Caco-2 (cell line): ENCODE data around the gene KLHL1. TPM values are rescaled to one million over a fixed set of nuclear protein-coding genes. Genes with fewer than 3 reads are reported as not detected.
A peak's percentile ranks its signal among the peaks of the same experiment; 100 is the strongest.
"Not testable (repeated sequence)": the region's sequence is repeated elsewhere in the genome, so short reads cannot be mapped to it uniquely, and the experiment has no call there.

ENCODE experiments used
- Bru-seq: library from RNA; stranded (reverse); fragments of 400-500 nt; gene quantifications from one replicate; lab custom pipeline; 2021; lab: Mats Ljungman, UMichigan
- BruChase-seq, 2 experiments: library from RNA; stranded (reverse); fragments of 400-500 nt; gene quantifications; one replicate each; lab custom pipeline; 2021; lab: Mats Ljungman, UMichigan
- BruUV-seq: library from RNA; stranded (reverse); fragments of 400-500 nt; replicated peaks from 2 replicates; lab custom pipeline; 2021; lab: Mats Ljungman, UMichigan
- CTCF ChIA-PET: fragments of 300-600 bp; sonication (Branson Sonifier 250); formaldehyde crosslinking; loops from one replicate; lab custom pipeline; 2022; ENCODE audit warnings: antibody characterized with exemption; lab: Charles Lee
- POLR2A ChIA-PET: fragments of 300-600 bp; sonication (Branson Sonifier 250); formaldehyde crosslinking; loops from one replicate; lab custom pipeline; 2022; ENCODE audit warnings: antibody characterized with exemption; lab: Charles Lee
- DNase-seq, 2 experiments: peaks; one replicate each; pipeline versions ENCODE4 v3.0.0 to v3.0.0-alpha.2; 2020 to 2022
- H3K27me3 ChIP-seq: replicated peaks from 2 replicates; pipeline ENCODE4 v1.6.0; 2011; ENCODE audit warnings: low read length; ENCODE audit not compliant: control insufficient read depth, insufficient read depth
- H3K36me3 ChIP-seq: 2 replicates; pipeline ENCODE4 v1.5.1; 2011; ENCODE audit warnings: low read length; ENCODE audit not compliant: control insufficient read depth, insufficient read depth
- H3K4me1 ChIP-seq: fragments of 250-450 bp; sonication (Bioruptor Pico); 2 replicates; pipeline ENCODE4 v1.5.1; 2020; ENCODE audit warnings: mild to moderate bottlenecking
- H3K4me3 ChIP-seq: 2 replicates; pipeline ENCODE4 v1.5.1; 2011; ENCODE audit warnings: low read depth, mild to moderate bottlenecking, control low read depth, low read length
- H3K9me3 ChIP-seq: fragments of 250-450 bp; sonication (Bioruptor Pico); 2 replicates; pipeline ENCODE4 v1.5.1; 2020; ENCODE audit warnings: mild to moderate bottlenecking, moderate library complexity
- H3K27ac Mint-ChIP-seq: one replicate; pipeline ENCODE4 v1.8.0; 2022; ENCODE audit warnings: mixed read lengths; ENCODE audit not compliant: unreplicated experiment
- H3K27me3 Mint-ChIP-seq: one replicate; pipeline ENCODE4 v1.8.0; 2022; ENCODE audit warnings: mixed read lengths; ENCODE audit not compliant: insufficient read depth, unreplicated experiment
- H3K36me3 Mint-ChIP-seq: one replicate; pipeline ENCODE4 v1.8.0; 2022; ENCODE audit warnings: mild to moderate bottlenecking, mixed read lengths; ENCODE audit not compliant: insufficient read depth, unreplicated experiment
- H3K4me1 Mint-ChIP-seq: one replicate; pipeline ENCODE4 v1.8.0; 2022; ENCODE audit warnings: low read depth, mixed read lengths; ENCODE audit not compliant: unreplicated experiment
- H3K4me3 Mint-ChIP-seq: one replicate; pipeline ENCODE4 v1.8.0; 2022; ENCODE audit warnings: mild to moderate bottlenecking, moderate library complexity, mixed read lengths; ENCODE audit not compliant: unreplicated experiment
- H3K9me3 Mint-ChIP-seq: one replicate; pipeline ENCODE4 v1.8.0; 2022; ENCODE audit warnings: mixed read lengths; ENCODE audit not compliant: unreplicated experiment
- CTCF ChIP-seq, 2 experiments: fragments of 200-600 bp in 1 of 2; IDR thresholded peaks; 1 replicate in 1 of 2; 2 replicates in 1 of 2; pipeline versions ENCODE4 v1.5.1 to v1.8.0; 2011 to 2022; ENCODE audit warnings: antibody characterized with exemption in 1 of 2, control low read depth in 1 of 2, inconsistent platforms in 1 of 2, low read depth in 1 of 2, low read length in 1 of 2, mild to moderate bottlenecking in 1 of 2, moderate library complexity in 1 of 2; ENCODE audit not compliant: insufficient read depth in 1 of 2, severe bottlenecking in 1 of 2, unreplicated experiment in 1 of 2
- intact Hi-C: fragments of 100-400 bp; cut with micrococcal nuclease; formaldehyde crosslinking; loops from one replicate; pipeline ENCODE4 v1.10.0; 2022; ENCODE audit not compliant: unreplicated experiment
- long read RNA-seq: library from polyadenylated mRNA; stranded (forward); transcript quantifications from one replicate; pipeline ENCODE4 v2.0.0, GENCODE V29; 2022
- total RNA-seq: library from RNA; stranded (reverse); gene quantifications from 2 replicates; pipeline ENCODE4 v1.2.3, GENCODE V29; 2022

KLHL1 gene
- total RNA-seq (not detected in 2 replicates), Bru-seq, nascent RNA (percentile 0 among the genes with signal in this experiment), BruChase-seq, experiment 1, labeled RNA remaining after a 2-hour chase (percentile 2 among the genes with signal in this experiment), BruChase-seq, experiment 2, labeled RNA remaining after a 6-hour chase (percentile 0 among the genes with signal in this experiment)
- long read RNA-seq = 0 reads

- CTCF ChIA-PET = no interaction called here
- no peak within 1 kb of the TSS for H3K27ac Mint-ChIP-seq
- no TSS peak for BruUV-seq
- POLR2A ChIA-PET = no interaction called here
- Histone ChIP-seq H3K36me3 (no peaks in the 10 kb centered on the region), H3K4me3 (no peak within 1 kb of the TSS), H3K9me3 (no peaks in the 10 kb centered on the region), H3K27me3 (no peaks in the 10 kb centered on the region), H3K4me1 (no peaks in the 10 kb centered on the region)
- DNase-seq = no peak
- H3K36me3 Mint-ChIP-seq = no peaks in the 10 kb centered on the region
- intact Hi-C loops = no loop called here
- TF ChIP-seq CTCF (IDR thresholded peaks at IDR 0.05; ENCODE audit: insufficient read depth in 1 of 2, low read depth in 1 of 2, low read length in 1 of 2, severe bottlenecking in 1 of 2, unreplicated experiment in 1 of 2) = no peak
- H3K4me3 Mint-ChIP-seq = no peak within 1 kb of the TSS
- H3K27me3 Mint-ChIP-seq = no peaks in the 10 kb centered on the region
- H3K4me1 Mint-ChIP-seq = no peaks in the 10 kb centered on the region
- no peaks in the 10 kb centered on the region for H3K9me3 Mint-ChIP-seq
These were observed at the start of gene KLHL1 for GRCh38 chr13:70108356-70109105. Gene KLHL1, minus strand, starts transcription at chr13:70108452. Its CDS starts 753 bp downstream, at chr13:70107699.

- CTCF ChIA-PET, H3K27me3 Mint-ChIP-seq, H3K9me3 Mint-ChIP-seq, H3K4me1 ChIP-seq, BruUV-seq, POLR2A ChIA-PET, intact Hi-C loops, H3K9me3 ChIP-seq, H3K36me3 ChIP-seq, H3K4me1 Mint-ChIP-seq, H3K27ac Mint-ChIP-seq, DNase-seq, H3K4me3 Mint-ChIP-seq, H3K4me3 ChIP-seq, H3K27me3 ChIP-seq, H3K36me3 Mint-ChIP-seq: not testable (repeated sequence)
These were observed 34.4 kb upstream of the KLHL1 start for GRCh38 chr13:70142658-70143057.

- Histone ChIP-seq H3K4me3 (no peak overlapping the region), H3K36me3 (no peaks in the 10 kb centered on the region), H3K27me3 (no peaks in the 10 kb centered on the region), H3K4me1 (no peaks in the 10 kb centered on the region), H3K9me3 (no peaks in the 10 kb centered on the region)
- H3K4me1 Mint-ChIP-seq = no peaks in the 10 kb centered on the region
- DNase-seq = no peak
- no TSS peak for BruUV-seq
- no peaks in the 10 kb centered on the region for H3K27me3 Mint-ChIP-seq
- TF ChIP-seq CTCF (IDR thresholded peaks at IDR 0.05; ENCODE audit: insufficient read depth in 1 of 2, low read depth in 1 of 2, low read length in 1 of 2, severe bottlenecking in 1 of 2, unreplicated experiment in 1 of 2) = no peak
- H3K4me3 Mint-ChIP-seq = no peak overlapping the region
- no peaks in the 10 kb centered on the region for H3K9me3 Mint-ChIP-seq
- intact Hi-C loops = no loop called here
- ChIA-PET CTCF (interaction anchor here (0.6 kb wide), 1 partner anchor 625 kb away, joined by 3 read pairs; no protein-coding TSS in a partner anchor), POLR2A (no interaction called here)
- H3K27ac Mint-ChIP-seq = no peak overlapping the region
- no peaks in the 10 kb centered on the region for H3K36me3 Mint-ChIP-seq
These were observed 19.8 kb upstream of the KLHL1 start for GRCh38 chr13:70128098-70128497.
